ENCODE data around the gene ZSCAN21. TPM values are rescaled to one million over a fixed set of nuclear protein-coding genes. Genes with fewer than 3 reads are reported as not detected.

ZSCAN21 gene
- total RNA-seq, 1 donor from 2014 or later = 9.4 TPM

GRCh38 chr7:100089458-100090196 lies 40.1 kb downstream of the ZSCAN21 start:
- intact Hi-C loops (cut with DNase I) = loop anchor here (5.0 to 10.0 kb wide), 2 partner anchors 38 to 175 kb away; partner anchors contain the start of genes MBLAC1 and TRIM4
- DNase-seq (ENCODE audit: missing footprints) (no peak), ATAC-seq (no peak)

- DNase-seq (ENCODE audit: missing footprints) (no peak), ATAC-seq (no peak)
- intact Hi-C loops (cut with DNase I) = loop anchor here (5.0 kb wide), 1 partner anchor 37 kb away; the partner anchor contains the start of gene MBLAC1
Observed at GRCh38 chr7:100090527-100091410, 41.2 kb downstream of the ZSCAN21 start.

GRCh38 chr7:100091411-100092181 lies 42.0 kb downstream of the ZSCAN21 start:
- DNase-seq (ENCODE audit: missing footprints) = no peak
- intact Hi-C loops (cut with DNase I) = loop anchor here (5.0 kb wide), 1 partner anchor 36 kb away; the partner anchor contains the start of gene MBLAC1
- no peak for ATAC-seq

DNA sequence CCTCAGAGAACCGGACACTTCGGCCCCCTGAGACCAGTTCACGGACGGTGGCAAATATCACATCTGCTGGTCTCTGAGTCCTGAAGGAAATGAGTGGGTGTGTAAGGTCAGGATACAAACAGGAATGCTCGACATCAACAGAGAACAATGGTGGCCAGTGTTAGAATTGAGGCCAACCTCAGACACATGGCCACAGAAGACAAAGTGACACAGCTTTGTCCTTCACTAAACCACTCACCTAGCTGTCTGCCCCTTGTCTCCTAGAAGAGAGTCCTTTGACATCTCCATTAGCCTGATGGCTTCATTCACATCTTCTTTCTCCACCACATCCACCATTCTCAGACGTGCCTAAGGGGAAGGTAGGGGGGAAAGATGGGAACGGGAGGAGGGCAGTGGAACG lies 43.5 kb downstream of the ZSCAN21 start:
- ATAC-seq (no peak), DNase-seq (ENCODE audit: missing footprints) (no peak)
- intact Hi-C loops (cut with DNase I) = loop anchor here (5.0 kb wide), 1 partner anchor 34 kb away; the partner anchor contains the start of gene MBLAC1

GRCh38 chr7:100093498-100093897 lies 43.9 kb downstream of the ZSCAN21 start:
- intact Hi-C loops (cut with DNase I) = loop anchor here (5.0 kb wide), 1 partner anchor 34 kb away; the partner anchor contains the start of gene MBLAC1
- no peak for ATAC-seq
- no peak for DNase-seq (ENCODE audit: missing footprints)

DNA sequence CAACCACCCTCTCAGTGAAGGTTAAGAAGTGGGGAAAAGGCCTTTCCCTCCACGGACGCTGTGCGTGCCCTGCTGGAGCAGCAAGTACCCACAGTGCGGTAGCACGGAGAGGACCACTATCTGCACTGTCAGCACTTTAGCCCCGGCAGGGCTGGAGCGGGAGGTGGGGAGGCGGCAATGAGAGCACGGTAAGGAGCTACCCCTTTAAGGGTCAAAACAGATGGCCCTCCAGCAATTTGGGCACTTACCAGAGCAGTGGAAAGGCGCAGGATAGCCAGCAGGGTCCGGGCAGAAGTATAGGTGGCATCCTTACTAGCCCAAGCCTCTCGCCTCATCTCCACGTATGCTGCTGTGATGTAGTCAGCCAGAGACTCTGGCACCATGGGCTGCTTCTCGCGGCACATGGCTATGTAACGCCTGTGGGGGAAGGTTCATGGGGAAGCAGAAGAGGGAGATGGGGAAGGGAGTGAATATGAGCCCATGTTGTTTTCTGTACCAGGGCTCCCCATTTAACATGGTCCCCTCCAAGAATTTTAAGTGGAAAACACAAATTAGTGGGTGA lies 44.4 kb downstream of the ZSCAN21 start:
- ATAC-seq = no peak

DNA sequence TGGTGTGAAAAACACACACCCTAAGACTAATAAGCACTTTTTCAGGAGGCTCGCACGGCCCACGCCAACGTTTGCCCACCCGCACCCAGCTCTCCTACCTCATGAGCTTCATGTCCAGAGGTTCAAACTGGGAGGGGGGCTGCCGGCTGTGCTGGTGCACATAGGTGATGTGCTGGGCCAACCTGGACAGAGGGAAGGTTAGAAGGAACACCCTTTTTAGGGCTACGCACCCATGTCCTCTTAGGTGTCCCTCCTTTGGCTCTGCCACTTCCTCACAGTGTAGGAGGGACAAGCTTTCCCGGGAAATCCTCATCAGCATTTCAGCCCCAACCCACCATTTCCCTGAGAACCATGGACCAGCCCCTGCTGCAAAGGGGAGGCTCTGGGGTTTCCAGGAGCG lies 45.7 kb downstream of the ZSCAN21 start:
- DNase-seq (ENCODE audit: missing footprints) = no peak
- intact Hi-C loops (cut with DNase I) = no loop called here
- ATAC-seq = no peak

More for the DNA sequence above, 44.4 kb downstream of the ZSCAN21 start:
- intact Hi-C loops (cut with DNase I) = loop anchor here (5.0 kb wide), 1 partner anchor 33 kb away; the partner anchor contains the start of gene MBLAC1
- no peak for DNase-seq (ENCODE audit: missing footprints)

DNA sequence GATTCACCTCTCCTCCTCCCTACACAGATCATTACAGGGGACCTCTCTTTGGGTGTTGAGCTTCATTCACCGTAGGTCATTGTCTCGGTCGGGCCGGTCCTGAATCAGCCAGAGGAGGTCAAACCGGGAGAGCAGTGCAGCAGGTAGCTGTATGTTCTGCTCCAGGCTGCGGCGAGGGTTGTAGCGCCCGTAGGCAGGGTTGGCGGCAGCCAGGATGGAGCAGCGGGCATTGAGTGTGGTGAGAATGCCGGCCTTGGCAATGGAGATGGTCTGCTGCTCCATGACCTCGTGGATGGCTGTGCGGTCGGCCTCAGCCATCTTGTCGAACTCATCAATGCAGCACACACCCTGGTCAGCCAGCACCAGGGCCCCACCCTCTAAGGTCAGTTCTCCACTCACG lies 46.1 kb downstream of the ZSCAN21 start:
- intact Hi-C loops (cut with DNase I) = no loop called here
- ATAC-seq (no peak), DNase-seq (ENCODE audit: missing footprints) (no peak)

DNA sequence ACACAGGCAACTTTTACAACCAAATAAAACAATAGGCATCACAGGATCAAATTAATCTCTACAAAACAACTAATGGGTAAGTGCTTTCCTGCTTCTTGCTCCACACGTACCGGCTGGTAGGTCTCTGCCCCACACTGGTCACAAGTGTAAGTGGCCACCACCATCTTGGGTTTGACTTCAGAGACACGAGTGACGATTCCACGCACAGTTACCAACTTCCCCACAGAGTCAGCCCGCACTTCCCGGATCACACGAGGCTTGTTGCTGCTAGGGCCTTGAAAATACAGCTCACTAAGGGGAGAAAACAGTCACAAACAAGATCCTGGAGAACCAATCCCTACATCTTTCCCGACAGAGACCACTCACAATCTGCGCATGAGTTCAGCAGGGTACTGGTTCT lies 49.3 kb downstream of the ZSCAN21 start:
- intact Hi-C loops (cut with DNase I) = no loop called here
- ATAC-seq (no peak), DNase-seq (ENCODE audit: missing footprints) (no peak)

DNA sequence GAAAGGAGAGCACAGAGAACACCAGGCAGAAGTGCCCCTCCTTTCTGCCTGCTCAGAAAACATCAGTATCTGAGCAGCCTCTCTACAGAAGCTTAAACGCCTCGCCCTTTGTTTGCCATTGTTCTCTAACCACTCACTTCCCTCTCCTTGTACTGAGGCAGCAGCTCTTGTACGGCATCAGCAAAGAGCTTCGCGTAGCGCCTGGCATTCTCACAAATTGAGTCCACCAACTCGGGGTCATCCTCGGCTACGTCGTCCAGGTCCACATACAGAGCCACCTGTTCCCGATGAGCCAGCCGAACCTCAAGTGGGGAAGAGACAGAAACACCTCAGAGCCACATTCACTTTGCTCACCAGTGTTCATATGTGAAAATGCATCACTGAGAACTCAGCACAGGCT lies 49.9 kb downstream of the ZSCAN21 start:
- intact Hi-C loops (cut with DNase I) = no loop called here
- ATAC-seq (no peak), DNase-seq (ENCODE audit: missing footprints) (no peak)

- peak; percentile 96 for DNase-seq (ENCODE audit: missing footprints)
- intact Hi-C loops (cut with DNase I) = loop anchor here (1.0 kb wide), 3 partner anchors 18 to 51 kb away; partner anchors contain the start of genes CNPY4, TAF6 and ZSCAN21
- peak; percentile 92 for ATAC-seq
Observed at GRCh38 chr7:100100420-100101015, 50.9 kb downstream of the ZSCAN21 start.

- DNase-seq (ENCODE audit: missing footprints) = peak; percentile 100
- intact Hi-C loops (cut with DNase I) = loop anchor here (1.0 kb wide), 1 partner anchor 52 kb away; the partner anchor contains the start of gene ZSCAN21
- peak; percentile 97 for ATAC-seq
Observed at GRCh38 chr7:100101016-100101862, 51.7 kb downstream of the ZSCAN21 start, which contains the start of the genes AP4M1 and MCM7. AP4M1 (plus strand) TSS chr7:100101643; CDS start chr7:100101715, 72 bp downstream. MCM7 (minus strand) TSS chr7:100101397; CDS start chr7:100101294, 103 bp downstream.

DNA sequence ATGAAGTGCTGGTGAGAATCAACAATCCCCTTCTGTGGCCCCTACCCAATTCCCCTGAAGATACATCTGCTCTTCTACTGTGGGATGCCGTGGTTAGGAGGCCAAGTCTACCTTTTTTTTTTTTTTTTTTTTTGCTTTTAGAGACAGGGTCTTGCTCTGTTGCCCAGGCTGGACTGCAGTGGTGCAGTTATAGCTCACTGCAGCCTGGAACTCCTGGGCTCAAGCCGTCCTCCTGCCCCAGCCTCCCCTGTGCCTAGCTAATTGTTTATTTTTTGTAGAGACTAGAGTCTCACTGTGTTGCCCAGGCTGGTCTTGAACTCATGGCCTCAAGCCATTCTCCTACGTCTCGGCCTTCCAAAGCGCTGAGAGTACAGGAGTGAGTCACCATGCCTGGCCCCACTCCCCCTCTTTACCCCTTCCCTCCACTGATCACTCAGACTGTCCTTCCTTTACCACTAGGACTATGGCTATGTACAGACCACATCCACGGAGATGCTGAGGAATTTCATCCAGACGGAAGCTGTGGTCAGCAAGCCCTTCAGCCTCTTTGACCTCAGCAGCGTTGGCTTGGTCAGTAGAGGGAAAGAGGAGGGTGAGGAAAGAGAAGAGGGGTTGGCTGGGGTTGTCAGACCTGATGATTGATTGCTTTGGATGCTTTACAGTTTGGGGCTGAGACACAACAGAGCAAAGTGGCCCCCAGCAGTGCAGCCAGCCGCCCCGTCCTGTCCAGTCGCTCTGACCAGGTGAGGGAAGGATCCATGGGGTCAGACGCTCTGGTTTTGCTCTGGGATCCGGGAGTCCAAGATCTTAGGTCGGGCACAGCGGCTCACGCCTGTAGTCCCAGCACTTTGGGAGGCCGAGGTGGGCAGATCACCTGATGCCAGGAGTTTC lies 53.6 kb downstream of the ZSCAN21 start:
- no peak for ATAC-seq
- no peak for DNase-seq (ENCODE audit: missing footprints)
- intact Hi-C loops (cut with DNase I) = no loop called here

DNA sequence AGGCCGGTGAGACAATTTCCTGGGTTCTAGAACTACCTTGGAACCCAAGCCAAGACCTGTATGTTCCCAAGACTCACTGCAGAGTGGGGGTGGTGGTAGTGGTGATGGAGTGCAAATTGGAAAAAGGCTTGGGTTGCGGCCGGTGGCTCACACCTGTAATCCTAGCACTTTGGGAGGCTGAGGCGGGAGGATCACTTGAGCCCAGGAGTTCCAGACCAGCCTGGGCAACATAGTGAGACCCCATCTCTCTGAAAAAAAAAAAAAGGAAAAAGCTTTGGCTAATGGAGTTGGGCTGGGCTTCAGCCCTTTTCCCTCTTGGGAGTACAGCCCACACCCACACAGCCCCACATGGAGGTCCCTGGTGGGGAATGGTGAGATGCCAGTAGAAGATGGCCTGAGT lies 56.0 kb downstream of the ZSCAN21 start:
- intact Hi-C loops (cut with DNase I) = no loop called here
- no peak for ATAC-seq
- no peak for DNase-seq (ENCODE audit: missing footprints)

DNA sequence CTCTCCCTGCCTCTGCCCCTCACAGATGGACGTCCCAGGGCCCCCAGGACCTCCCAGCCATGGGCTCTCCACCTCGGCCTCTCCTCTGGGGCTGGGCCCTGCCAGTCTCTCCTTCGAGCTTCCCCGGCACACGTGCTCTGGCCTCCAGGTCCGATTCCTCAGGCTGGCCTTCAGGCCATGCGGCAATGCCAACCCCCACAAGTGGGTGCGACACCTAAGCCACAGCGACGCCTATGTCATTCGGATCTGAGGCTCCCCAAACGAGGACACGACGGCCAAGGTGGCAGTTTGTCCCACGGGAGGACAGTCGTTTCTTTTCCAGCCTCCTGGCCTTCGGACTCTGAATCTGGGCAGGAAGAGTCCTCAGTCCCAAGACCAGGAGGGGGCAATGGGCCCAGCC lies 57.1 kb downstream of the ZSCAN21 start:
- DNase-seq (ENCODE audit: missing footprints) = no peak

More for the DNA sequence above, 57.1 kb downstream of the ZSCAN21 start:
- intact Hi-C loops (cut with DNase I) = no loop called here
- ATAC-seq = no peak
